Skeletal muscle cell (primary cell): ENCODE measurements around the gene DDIAS.
A peak's percentile ranks its signal among the peaks of the same experiment; 100 is the strongest.
"Not testable (repeated sequence)": the region's sequence is repeated elsewhere in the genome, so short reads cannot be mapped to it uniquely, and the experiment has no call there.

Source experiments
- DNase-seq: peaks from one replicate; pipeline ENCODE4 v3.0.0-alpha.2; 2010; ENCODE audit warnings: low read depth
- H3K4me3 ChIP-seq: 2 replicates; pipeline ENCODE4 v1.5.1; 2011; ENCODE audit warnings: low read depth, mild to moderate bottlenecking, control low read depth, low read length, moderate library complexity

Gene DDIAS

GRCh38 chr11:82901165-82901921, at the start of gene DDIAS:
TSS of gene DDIAS (plus strand) at chr11:82901736. CDS start at chr11:82914739, 13,003 bp downstream.
- peak within 1 kb of the TSS; percentile 63 for H3K4me3 ChIP-seq
- DNase-seq: peak; percentile 86

DNA sequence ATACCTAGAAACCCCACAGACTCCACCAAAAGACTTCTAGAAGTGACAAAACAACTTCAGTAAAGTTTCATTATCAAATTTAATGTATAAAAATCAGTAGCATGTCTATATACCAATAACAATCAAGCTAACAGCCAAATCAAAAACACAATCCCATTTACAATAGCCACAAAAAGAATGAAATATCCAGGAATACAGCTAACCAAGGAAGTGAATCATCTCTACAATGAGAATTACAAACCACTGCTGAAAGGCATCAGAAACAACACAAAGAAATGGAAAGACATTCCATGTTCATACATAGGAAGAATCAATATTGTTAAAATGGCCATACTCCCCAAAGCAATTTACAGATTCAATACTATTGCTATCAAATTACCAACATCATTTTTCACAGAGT, 47.3 kb upstream of the DDIAS start:
- no peak for DNase-seq

GRCh38 chr11:82854916-82855315, 46.6 kb upstream of the DDIAS start:
- not testable (repeated sequence) for DNase-seq

More for the DNA sequence above, 47.3 kb upstream of the DDIAS start:
- H3K4me3 ChIP-seq: no peak overlapping the region

DNA sequence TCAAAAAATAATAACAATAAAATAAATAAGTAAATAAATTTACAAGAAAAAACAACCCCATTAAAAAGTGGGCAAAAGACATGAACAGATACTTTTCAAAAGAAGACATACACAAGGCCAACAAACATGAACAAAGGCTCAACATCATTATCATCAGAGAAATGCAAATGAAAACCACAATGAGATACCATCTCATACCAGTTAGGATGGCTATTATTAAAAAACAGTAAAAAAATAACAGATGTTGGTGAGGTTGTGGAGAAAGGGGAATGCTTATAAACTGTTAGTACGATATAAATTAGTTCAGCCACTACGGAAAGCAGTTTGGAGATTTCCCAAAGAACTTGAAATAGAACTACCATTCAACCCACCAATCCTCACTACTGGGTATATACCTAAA, 45.9 kb upstream of the DDIAS start:
- no peak overlapping the region for H3K4me3 ChIP-seq
- no peak for DNase-seq

More at GRCh38 chr11:82854916-82855315, 46.6 kb upstream of the DDIAS start:
- H3K4me3 ChIP-seq: not testable (repeated sequence)

GRCh38 chr11:82857145-82857544, 44.4 kb upstream of the DDIAS start:
- DNase-seq: no peak
- no peak overlapping the region for H3K4me3 ChIP-seq

- DNase-seq: no peak
- H3K4me3 ChIP-seq: no peak overlapping the region
These were observed 43.4 kb upstream of the DDIAS start for GRCh38 chr11:82858133-82858532.

- no peak overlapping the region for H3K4me3 ChIP-seq
- peak; percentile 23 for DNase-seq
These were observed 42.9 kb upstream of the DDIAS start for GRCh38 chr11:82858556-82859091.

DNA sequence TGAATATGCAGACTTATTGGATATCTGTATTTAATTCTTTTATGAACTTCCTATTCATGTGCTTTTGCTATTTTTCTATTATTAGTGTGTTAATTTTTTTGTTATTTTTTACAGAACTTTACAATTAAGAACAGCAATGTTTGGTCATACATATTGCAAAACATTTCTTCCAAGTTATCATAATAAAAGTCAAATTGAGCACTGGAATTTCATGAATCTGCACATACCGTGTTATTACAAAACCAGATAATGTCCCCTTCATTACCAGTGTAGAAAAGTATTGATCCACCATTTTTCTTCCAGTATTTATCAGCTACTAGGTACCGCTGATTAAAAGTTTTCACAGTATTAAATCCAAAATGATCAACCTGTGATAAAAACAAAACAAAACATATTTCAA, 41.8 kb upstream of the DDIAS start:
- no peak for DNase-seq

GRCh38 chr11:82862379-82862778, 39.2 kb upstream of the DDIAS start:
- no peak overlapping the region for H3K4me3 ChIP-seq
- DNase-seq: no peak

More for the DNA sequence above, 41.8 kb upstream of the DDIAS start:
- no peak overlapping the region for H3K4me3 ChIP-seq

DNA sequence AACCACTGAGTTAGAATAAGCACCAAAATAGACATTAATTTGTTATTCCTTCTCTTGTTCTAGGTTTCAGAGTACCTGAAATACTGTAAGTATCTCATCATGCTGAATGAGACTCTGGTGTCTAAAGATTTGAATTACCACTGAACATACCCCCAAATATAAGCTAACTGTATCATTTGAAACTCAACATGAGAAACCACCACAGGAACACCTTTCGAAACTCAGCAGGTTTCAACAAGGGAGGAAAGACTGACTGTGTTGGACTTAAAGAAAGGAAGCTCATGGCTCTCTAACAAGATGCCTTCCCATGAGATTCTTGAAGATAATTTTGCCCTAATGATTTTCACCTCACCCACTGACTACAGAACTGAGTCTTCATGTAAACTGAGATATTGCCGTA, 38.3 kb upstream of the DDIAS start:
- no peak for DNase-seq
- H3K4me3 ChIP-seq: no peak overlapping the region

GRCh38 chr11:82864268-82864667, 37.3 kb upstream of the DDIAS start:
- DNase-seq: no peak
- no peak overlapping the region for H3K4me3 ChIP-seq

- H3K4me3 ChIP-seq: no peak overlapping the region
- no peak for DNase-seq
These were observed 35.7 kb upstream of the DDIAS start for GRCh38 chr11:82865841-82866240.

DNA sequence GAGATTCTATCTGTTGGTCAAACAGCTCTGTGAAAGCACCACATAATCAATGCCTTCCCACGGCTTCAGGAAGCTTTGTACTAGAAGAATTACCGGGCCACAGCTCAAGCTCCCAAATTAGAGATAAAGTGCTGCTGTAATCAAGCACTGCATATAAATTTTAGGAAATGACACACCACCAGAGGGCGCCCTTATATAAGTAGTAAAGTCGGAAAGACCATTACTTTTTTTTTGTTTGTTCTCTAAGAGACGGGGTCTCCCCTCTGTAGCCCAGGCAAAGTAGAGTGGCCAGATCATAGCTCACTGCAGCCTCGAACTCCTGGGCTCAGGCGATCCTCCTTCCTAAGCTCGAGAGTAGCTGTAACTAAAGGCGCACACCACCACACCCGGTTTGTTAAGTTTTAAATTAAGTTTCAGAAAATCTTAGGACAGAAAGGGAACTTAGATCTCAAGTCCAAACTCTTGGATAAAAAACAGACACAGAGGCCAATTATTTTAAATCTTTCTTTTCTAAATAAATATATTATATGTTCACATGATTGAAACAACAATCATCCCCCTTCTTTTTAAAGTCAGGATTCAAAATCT, 33.9 kb upstream of the DDIAS start:
- DNase-seq: peak; percentile 35
- no peak overlapping the region for H3K4me3 ChIP-seq

DNA sequence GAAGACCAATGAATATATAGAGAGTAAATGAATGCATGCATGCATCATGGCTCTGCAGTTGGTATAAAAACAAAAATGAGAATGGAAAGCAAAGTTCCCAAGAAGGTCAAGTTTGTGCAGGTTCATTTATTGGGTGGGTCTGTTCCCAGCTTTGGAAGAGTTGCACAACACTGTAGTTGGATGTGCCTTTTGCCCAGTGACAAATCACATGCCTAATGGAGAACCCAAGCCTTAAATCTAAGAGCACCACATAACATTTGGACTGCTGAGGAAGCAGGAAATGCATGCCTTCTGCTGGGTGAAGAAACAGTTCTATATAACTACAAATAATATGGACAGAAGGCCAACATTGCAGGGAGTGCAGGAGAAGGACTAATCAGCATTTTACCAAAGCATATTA, 31.9 kb upstream of the DDIAS start:
- no peak for DNase-seq
- H3K4me3 ChIP-seq: no peak overlapping the region

GRCh38 chr11:82871646-82872045, 29.9 kb upstream of the DDIAS start:
- DNase-seq: no peak
- no peak overlapping the region for H3K4me3 ChIP-seq

- H3K4me3 ChIP-seq: no peak overlapping the region
- DNase-seq: no peak
These were observed 29.0 kb upstream of the DDIAS start for GRCh38 chr11:82872377-82873150.

DNA sequence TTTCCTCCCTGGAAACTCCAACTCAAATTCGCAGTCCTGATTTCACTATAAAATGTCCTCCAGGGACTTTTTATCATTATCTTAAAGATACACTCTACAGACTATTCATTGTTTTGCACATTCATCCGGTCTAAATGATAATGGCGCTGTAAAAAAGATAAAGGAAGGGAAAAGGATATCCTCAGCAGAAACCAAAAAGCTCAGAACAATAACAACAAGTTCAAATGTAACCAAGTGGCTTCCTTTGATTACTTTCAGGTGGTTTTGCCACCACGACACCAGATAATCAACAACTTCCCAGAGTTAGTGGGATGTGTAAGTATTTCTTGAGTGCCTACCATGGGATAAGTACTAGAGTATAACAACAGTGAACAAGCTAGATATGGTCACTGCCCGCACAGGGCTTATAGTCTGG, 27.6 kb upstream of the DDIAS start:
- H3K4me3 ChIP-seq: no peak overlapping the region

DNA sequence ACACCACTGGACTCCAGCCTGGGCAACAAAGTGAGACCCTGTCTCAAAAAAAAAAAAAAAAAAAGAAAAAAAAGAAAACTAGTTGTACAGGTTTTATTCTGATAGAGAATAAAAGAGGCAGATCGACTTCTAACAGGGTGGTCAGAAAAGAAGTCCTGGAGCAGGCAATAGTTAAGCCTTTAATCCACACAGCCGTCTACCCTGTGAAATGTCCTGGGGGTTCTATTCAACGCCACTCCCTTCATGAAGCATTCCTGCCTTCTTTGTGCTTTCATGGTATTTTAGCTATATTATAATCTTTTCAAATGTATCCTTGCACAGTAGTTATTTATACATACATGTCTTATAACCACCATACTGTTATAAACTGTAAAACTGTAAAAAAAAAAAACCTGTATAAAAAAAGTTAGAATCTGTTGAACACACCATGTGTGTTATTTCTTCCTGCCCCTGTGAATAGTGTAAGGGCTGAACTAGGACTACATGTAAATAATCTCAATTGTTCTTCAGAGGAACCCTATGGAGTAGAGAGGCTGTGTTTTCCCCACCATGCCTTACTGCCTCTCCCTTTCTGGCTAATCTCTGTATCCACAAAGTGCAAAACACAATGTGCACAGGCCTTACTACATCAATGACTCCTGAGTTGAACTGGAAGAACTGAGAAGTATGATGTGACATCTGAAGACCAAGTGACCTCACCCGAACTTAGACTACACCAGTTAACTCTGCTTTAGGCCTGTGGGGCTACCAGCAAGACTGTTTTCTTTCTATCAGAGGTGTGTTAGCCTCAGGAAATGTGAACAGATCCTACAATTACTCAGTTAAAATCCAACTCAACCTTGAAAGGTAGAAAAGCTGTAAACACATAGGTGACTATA, 26.7 kb upstream of the DDIAS start:
- no peak overlapping the region for H3K4me3 ChIP-seq
- DNase-seq: no peak

More for the DNA sequence above, 27.6 kb upstream of the DDIAS start:
- no peak for DNase-seq

GRCh38 chr11:82883853-82884252, 17.7 kb upstream of the DDIAS start:
- H3K4me3 ChIP-seq: no peak overlapping the region
- DNase-seq: no peak
